ENCODE data around the gene PPIL1. TPM values are rescaled to one million over a fixed set of nuclear protein-coding genes. Genes with fewer than 3 reads are reported as not detected.

Gene PPIL1
- total and polyA plus RNA-seq, 10 of the 15 experiments (the other 5 are each of a cell fraction or from before 2014, with no cell fraction given), result 39.5 to 95.8 (median 70.5) TPM

DNA sequence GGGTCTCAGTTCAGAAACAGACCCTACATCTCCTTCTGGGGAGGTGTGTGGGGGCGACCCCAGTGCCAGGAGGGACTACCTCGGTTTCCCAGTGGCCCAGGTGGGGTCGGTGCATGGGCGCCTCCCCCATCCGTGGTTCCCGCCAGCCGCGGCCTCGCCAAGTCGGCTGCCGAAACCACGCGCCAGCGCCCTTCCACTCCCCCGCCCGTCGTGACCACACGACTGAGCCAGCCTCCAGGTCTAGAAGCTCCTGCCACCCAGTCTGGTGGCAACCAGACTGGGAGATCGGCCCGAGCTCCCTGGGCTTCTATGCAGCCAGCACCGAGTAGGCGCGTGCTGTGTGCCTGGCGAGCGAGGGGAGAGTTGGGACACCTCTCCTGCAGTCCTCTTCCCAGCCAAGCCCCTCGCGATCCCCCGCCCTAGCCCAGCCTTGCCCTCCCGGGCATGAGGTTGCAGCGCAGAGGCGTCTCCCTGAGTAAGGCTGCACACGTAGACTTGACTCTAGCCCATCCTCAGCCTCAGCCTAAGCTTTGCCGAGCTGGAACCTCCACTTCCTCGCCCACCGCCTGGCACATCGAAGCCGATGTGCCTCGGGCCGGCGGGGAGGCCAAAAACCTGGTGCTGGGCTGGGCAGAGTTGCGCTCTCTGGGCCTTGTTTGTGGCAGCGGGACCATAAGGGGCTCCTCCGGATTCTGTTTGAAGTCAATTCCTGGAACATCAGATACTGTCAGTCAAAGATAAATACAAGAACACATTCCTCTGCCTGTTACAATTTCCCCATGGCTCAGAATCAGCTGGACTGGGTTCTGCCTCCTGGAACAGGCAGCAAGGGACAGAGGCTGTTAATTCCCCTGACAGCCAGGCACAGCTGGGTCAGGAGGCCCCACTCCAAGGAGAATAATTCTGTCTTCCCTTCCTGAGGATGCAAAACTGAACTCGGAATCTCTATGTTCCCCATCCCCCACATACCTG, 33.9 kb downstream of the PPIL1 start:
- ChIA-PET POLR2A (no interaction called here), CTCF (no interaction called here), SMC1A (ENCODE audit: uncharacterized antibody, unreplicated experiment) (no interaction called here), RAD21 (ENCODE audit: unreplicated experiment) (no interaction called here)
- Histone ChIP-seq H3K4me2 (ENCODE audit: control insufficient read depth, insufficient read depth) (peak overlapping the region; percentile 38), H3K9me3 (replicated peaks; ENCODE audit: control insufficient read depth, insufficient read depth, low read length) (no peaks in the 10 kb centered on the region), H3K4me1 (ENCODE audit: control insufficient read depth, insufficient read depth, low read length) (0 out of 2 replicates have a peak, but pooled peaks cover 4% of the 10 kb centered on the region), H3K27ac (ENCODE audit: control insufficient read depth, insufficient read depth) (no peak overlapping the region), H3K27me3 (replicated peaks in 1 of 2; ENCODE audit: control insufficient read depth in 2 of 2, insufficient read depth in 2 of 2, low read length in 1 of 2) (peaks cover 4 to 17% of the 10 kb centered on the region in 2 experiments; a peak in 3 of 4 replicates), H4K20me1 (ENCODE audit: control insufficient read depth, insufficient read depth) (no peaks in the 10 kb centered on the region), H3K36me3 (ENCODE audit: control insufficient read depth in 2 of 2, insufficient read depth in 2 of 2, low read length in 1 of 2) (no peaks in the 10 kb centered on the region), H3K79me2 (ENCODE audit: control insufficient read depth, insufficient read depth, low read length) (no peaks in the 10 kb centered on the region), H3K4me3 (no peak overlapping the region; the same call in 1 of the 2 replicates), H2AFZ (ENCODE audit: control insufficient read depth, low read depth, low read length) (no peak overlapping the region), H3K9ac (ENCODE audit: control insufficient read depth, insufficient read depth, low read length) (no peak overlapping the region)
- no peak for DNase-seq (ENCODE audit: low read depth, low spot score)
- 64% methylated on average over 35 of the region's 44 CpGs for WGBS (ENCODE audit: insufficient coverage, insufficient replicate concordance, low lambda C conversion rate, missing lambda C conversion rate)
- in situ Hi-C loops (cut with MboI), result no loop called here
- BruUV-seq (replicated peaks), result no TSS peak
- TF ChIP-seq BHLHE40 (IDR thresholded peaks at IDR 0.05; ENCODE audit: borderline replicate concordance in 1 of 2, low read depth in 2 of 2, low read length in 1 of 2) (peak in 1 of 2 experiments; percentile 15; a peak in 1 of 4 replicates), MLLT1 (IDR thresholded peaks at IDR 0.05) (no peak)
- no peak for FAIRE-seq
- intact Hi-C loops (cut with micrococcal nuclease; ENCODE audit: unreplicated experiment), result no loop called here
- peak; percentile 29; the same call in 2 of the 3 replicates for ATAC-seq

Data from GM12878 (cell line).